HG03159 (cell line): ENCODE results near the gene HTR3E.
A peak's percentile ranks its signal among the peaks of the same experiment; 100 is the strongest.
"Not testable (repeated sequence)": the region's sequence is repeated elsewhere in the genome, so short reads cannot be mapped to it uniquely, and the experiment has no call there.

Experiments
- ATAC-seq: cut with Tn5 transposase; IDR thresholded peaks from one replicate; pipeline ENCODE4 v1.9.1; 2021; ENCODE audit warnings: mild to moderate bottlenecking, moderate library complexity; ENCODE audit not compliant: unreplicated experiment

The HTR3E gene

GRCh38 chr3:184110316-184110725 lies 13.5 kb downstream of the HTR3E start:
- no peak for ATAC-seq

GRCh38 chr3:184116017-184116416 lies 19.2 kb downstream of the HTR3E start:
- ATAC-seq: no peak

GRCh38 chr3:184117636-184118035 lies 20.8 kb downstream of the HTR3E start:
- ATAC-seq: no peak

- not testable (repeated sequence) for ATAC-seq
Observed at GRCh38 chr3:184121031-184121430, 24.2 kb downstream of the HTR3E start.

- ATAC-seq: no peak
Observed at GRCh38 chr3:184126006-184126405, 29.1 kb downstream of the HTR3E start.

- ATAC-seq: no peak
Observed at GRCh38 chr3:184129012-184129411, 32.1 kb downstream of the HTR3E start.

GRCh38 chr3:184132945-184133344 lies 36.1 kb downstream of the HTR3E start:
- no peak for ATAC-seq

GRCh38 chr3:184133840-184134745 lies 37.2 kb downstream of the HTR3E start:
- ATAC-seq: peak; percentile 29

GRCh38 chr3:184134746-184135148 lies 37.9 kb downstream of the HTR3E start:
- ATAC-seq: peak; percentile 33

GRCh38 chr3:184135149-184135910 lies 38.5 kb downstream of the HTR3E start, which contains the start of gene EIF2B5:
EIF2B5 (plus strand) TSS chr3:184135358; CDS start chr3:184135386, 28 bp downstream.
- peak; percentile 82 for ATAC-seq

- no peak for ATAC-seq
Observed at GRCh38 chr3:184135911-184136260, 39.0 kb downstream of the HTR3E start.

GRCh38 chr3:184140436-184140835 lies 43.6 kb downstream of the HTR3E start:
- ATAC-seq: no peak

- no peak for ATAC-seq
Observed at GRCh38 chr3:184142199-184142598, 45.3 kb downstream of the HTR3E start.

GRCh38 chr3:184143327-184143726 lies 46.5 kb downstream of the HTR3E start:
- ATAC-seq: no peak

GRCh38 chr3:184144505-184144904 lies 47.6 kb downstream of the HTR3E start:
- ATAC-seq: no peak

GRCh38 chr3:184145111-184145524 lies 48.3 kb downstream of the HTR3E start:
- no peak for ATAC-seq

GRCh38 chr3:184145751-184146270 lies 48.9 kb downstream of the HTR3E start:
- no peak for ATAC-seq

- ATAC-seq: no peak
Observed at GRCh38 chr3:184148076-184148475, 51.2 kb downstream of the HTR3E start.

- ATAC-seq: no peak
Observed at GRCh38 chr3:184149123-184149522, 52.3 kb downstream of the HTR3E start.

- ATAC-seq: not testable (repeated sequence)
Observed at GRCh38 chr3:184149770-184150169, 52.9 kb downstream of the HTR3E start.

- ATAC-seq: peak; percentile 68
Observed at GRCh38 chr3:184154885-184155643, 58.2 kb downstream of the HTR3E start, which contains the start of gene DVL3. DVL3 (plus strand) TSS chr3:184155377; CDS start chr3:184155636, 259 bp downstream.
